ENCODE results near the gene COPS7A.
A peak's percentile ranks its signal among the peaks of the same experiment; 100 is the strongest.
"Not testable (repeated sequence)": the region's sequence is repeated elsewhere in the genome, so short reads cannot be mapped to it uniquely, and the experiment has no call there.

Gene COPS7A

DNA sequence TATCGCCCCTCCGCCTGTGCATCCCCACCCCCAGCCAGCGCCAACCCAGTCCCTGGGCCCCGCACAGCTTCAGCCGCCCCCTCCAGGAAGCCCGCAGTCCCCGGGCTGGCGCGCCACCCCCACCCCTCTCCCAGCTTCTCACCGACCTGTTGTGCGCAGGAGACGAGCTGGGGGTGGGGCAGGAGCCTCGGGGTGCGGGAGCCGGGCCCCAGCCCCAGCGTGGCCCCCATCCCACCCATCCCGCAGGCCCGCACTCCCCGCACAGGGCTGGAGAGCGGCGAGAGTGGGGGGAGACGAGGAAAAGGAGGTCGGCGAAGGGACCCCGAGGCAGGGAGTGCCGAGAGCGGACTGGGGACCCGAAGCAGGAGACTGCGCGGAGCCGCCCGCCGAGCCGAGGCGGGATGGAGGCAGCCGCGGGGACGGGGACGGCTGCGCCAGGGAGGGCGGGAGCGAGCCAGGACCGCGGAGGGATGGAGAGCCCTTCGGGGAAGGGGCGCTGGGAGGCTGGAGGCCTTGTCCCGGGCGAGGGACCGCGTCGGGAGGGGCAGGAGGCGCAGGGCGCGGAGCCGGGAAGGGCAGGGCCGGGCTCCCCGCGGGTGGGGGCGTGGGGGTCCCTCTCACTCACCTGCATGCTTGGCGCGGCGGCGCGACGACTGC is 23.7 kb upstream of the COPS7A start:
- H3K9me3 Mint-ChIP-seq: no peaks in the 10 kb centered on the region
- peaks cover 72% of the 10 kb centered on the region for H3K4me1 Mint-ChIP-seq
- H3K4me3 Mint-ChIP-seq: peak overlapping the region; percentile 90
- H3K27me3 Mint-ChIP-seq (ENCODE audit: low read depth, poor library complexity): peaks cover 69% of the 10 kb centered on the region
- no peak overlapping the region for H3K27ac Mint-ChIP-seq
- no peaks in the 10 kb centered on the region for H3K36me3 Mint-ChIP-seq (ENCODE audit: low read depth)
- peak; percentile 65 for DNase-seq
- TF ChIP-seq, protein P1, sequence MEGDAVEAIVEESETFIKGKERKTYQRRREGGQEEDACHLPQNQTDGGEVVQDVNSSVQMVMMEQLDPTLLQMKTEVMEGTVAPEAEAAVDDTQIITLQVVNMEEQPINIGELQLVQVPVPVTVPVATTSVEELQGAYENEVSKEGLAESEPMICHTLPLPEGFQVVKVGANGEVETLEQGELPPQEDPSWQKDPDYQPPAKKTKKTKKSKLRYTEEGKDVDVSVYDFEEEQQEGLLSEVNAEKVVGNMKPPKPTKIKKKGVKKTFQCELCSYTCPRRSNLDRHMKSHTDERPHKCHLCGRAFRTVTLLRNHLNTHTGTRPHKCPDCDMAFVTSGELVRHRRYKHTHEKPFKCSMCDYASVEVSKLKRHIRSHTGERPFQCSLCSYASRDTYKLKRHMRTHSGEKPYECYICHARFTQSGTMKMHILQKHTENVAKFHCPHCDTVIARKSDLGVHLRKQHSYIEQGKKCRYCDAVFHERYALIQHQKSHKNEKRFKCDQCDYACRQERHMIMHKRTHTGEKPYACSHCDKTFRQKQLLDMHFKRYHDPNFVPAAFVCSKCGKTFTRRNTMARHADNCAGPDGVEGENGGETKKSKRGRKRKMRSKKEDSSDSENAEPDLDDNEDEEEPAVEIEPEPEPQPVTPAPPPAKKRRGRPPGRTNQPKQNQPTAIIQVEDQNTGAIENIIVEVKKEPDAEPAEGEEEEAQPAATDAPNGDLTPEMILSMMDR (IDR thresholded peaks at IDR 0.05): no peak

- peak within 1 kb of the TSS; percentile 41 for H3K27ac Mint-ChIP-seq
- DNase-seq: peak; percentile 84
- peaks cover 70% of the 10 kb centered on the region for H3K4me1 Mint-ChIP-seq
- peaks cover 74% of the 10 kb centered on the region for H3K27me3 Mint-ChIP-seq (ENCODE audit: low read depth, poor library complexity)
- no peaks in the 10 kb centered on the region for H3K36me3 Mint-ChIP-seq (ENCODE audit: low read depth)
- H3K4me3 Mint-ChIP-seq: peak within 1 kb of the TSS; percentile 90
- H3K9me3 Mint-ChIP-seq: no peaks in the 10 kb centered on the region
- TF ChIP-seq, protein P1 (IDR thresholded peaks at IDR 0.05): no peak
These were observed 23.2 kb upstream of the COPS7A start, which contains the start of gene PIANP for GRCh38 chr12:6700646-6701051. Gene PIANP (minus strand): TSS chr12:6700815. CDS start chr12:6698061, 2,754 bp downstream.

DNA sequence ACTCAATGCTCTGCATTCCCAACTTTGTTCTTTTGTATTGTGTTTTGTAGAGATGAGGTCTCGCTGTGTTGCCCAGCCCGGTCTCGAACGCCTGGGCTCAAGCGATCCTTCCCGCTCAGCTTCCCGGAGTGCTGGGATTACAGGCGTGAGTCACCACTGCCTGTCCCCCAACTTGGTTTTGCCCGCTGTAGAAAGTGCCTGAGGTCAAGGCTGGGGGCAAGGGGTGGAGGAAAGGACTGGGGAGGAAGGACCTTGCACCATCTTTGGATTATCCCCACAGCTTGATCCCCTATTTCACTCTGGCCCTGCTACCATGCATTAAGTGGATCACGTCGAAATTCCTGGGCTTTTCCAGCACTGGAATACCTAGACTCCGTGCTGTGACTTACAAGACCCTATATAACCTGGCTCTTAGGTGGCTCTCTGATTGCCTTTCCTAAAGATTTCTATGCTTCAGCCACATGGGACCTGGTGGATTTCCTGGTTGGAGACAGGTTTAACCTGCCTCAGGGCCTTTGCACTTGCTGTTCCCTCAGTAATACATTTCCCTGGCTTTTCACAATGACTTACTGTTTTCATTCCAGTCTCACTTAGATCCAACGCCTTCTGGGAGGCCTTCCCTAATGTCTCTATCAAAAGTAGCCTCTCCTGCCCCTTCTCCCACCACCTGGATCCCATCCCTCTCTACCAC is 22.6 kb upstream of the COPS7A start:
- no peaks in the 10 kb centered on the region for H3K9me3 Mint-ChIP-seq
- TF ChIP-seq, protein P1 (IDR thresholded peaks at IDR 0.05): no peak
- H3K4me1 Mint-ChIP-seq: peaks cover 64% of the 10 kb centered on the region
- peaks cover 79% of the 10 kb centered on the region for H3K27me3 Mint-ChIP-seq (ENCODE audit: low read depth, poor library complexity)
- H3K27ac Mint-ChIP-seq: no peak overlapping the region
- no peaks in the 10 kb centered on the region for H3K36me3 Mint-ChIP-seq (ENCODE audit: low read depth)
- H3K4me3 Mint-ChIP-seq: peak overlapping the region; percentile 87
- no peak for DNase-seq

DNA sequence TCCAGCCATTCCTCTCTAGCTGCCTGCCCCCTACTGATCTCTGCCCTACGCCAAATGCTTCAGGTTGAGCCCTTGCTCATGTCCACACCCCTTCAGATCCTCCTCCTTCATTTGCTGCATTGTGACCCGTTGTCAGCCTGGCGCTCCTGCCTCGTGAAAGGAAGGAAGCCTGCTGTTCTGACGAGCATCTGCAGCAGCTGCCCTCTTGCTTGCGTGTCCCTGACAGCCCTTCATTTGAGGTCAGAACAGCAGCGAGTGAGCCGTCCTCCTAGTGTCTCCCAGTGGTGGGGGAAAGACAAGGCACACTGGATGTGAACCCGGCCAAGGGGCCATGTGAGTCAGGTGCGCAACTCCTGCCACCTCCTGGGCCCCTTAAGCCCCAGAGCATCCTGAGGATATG is 20.2 kb upstream of the COPS7A start:
- Mint-ChIP-seq H3K9me3 (peaks cover under 1% of the 10 kb centered on the region), H3K27me3 (ENCODE audit: low read depth, poor library complexity) (peaks cover 67% of the 10 kb centered on the region), H3K27ac (no peak overlapping the region), H3K4me1 (peaks cover 43% of the 10 kb centered on the region), H3K4me3 (peak overlapping the region; percentile 7), H3K36me3 (ENCODE audit: low read depth) (no peaks in the 10 kb centered on the region)
- DNase-seq: peak; percentile 18
- TF ChIP-seq, protein P1 (IDR thresholded peaks at IDR 0.05): no peak

- H3K9me3 Mint-ChIP-seq; H3K4me3 Mint-ChIP-seq; H3K36me3 Mint-ChIP-seq (ENCODE audit: low read depth); H3K4me1 Mint-ChIP-seq; H3K27ac Mint-ChIP-seq; DNase-seq: not testable (repeated sequence)
- H3K27me3 Mint-ChIP-seq (ENCODE audit: low read depth, poor library complexity): peaks cover 35% of the 10 kb centered on the region
These were observed 15.5 kb upstream of the COPS7A start for GRCh38 chr12:6708351-6708750.

- TF ChIP-seq, protein P1 (IDR thresholded peaks at IDR 0.05): no peak
- no peak for DNase-seq
- H3K27ac Mint-ChIP-seq: no peak overlapping the region
- no peak overlapping the region for H3K4me3 Mint-ChIP-seq
- peaks cover 29% of the 10 kb centered on the region for H3K27me3 Mint-ChIP-seq (ENCODE audit: low read depth, poor library complexity)
- H3K9me3 Mint-ChIP-seq: peaks cover 8% of the 10 kb centered on the region
- H3K36me3 Mint-ChIP-seq (ENCODE audit: low read depth): no peaks in the 10 kb centered on the region
- no peaks in the 10 kb centered on the region for H3K4me1 Mint-ChIP-seq
These were observed 14.9 kb upstream of the COPS7A start for GRCh38 chr12:6708960-6709394.

DNA sequence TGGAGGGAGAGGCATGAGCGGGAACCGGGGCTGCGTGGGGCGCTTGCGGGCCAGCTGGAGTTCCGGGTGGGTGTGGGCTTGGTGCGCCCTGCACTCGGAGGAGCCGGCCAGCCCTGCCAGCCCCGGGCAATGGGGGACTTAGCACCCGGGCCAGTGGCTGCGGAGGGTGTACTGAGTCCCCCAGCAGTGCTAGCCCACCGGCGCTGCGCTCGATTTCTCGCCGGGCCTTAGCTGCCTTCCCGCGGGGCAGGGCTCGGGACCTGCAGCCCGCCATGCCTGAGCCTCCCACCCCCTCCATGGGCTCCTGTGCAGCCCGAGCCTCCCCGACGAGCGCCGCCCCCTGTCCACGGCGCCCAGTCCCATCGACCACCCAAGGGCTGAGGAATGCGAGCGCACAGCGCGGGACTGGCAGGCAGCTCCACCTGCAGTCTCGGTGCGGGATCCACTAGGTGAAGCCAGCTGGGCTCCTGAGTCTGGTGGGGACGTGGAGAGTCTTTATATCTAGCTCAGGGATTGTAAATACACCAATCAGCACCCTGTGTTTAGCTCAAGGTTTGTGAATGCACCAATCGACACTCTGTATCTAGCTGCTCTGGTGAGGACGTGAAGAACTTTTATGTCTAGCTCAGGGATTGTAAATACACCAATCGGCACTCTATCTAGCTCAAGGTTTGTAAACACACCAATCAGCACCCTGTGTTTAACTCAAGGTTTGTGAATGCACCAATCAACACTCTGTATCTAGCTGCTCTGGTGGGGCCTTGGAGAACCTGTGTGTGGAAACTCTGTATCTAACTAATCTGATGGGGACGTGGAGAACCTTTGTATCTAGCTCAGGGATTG is 7.6 kb upstream of the COPS7A start:
- H3K36me3 Mint-ChIP-seq (ENCODE audit: low read depth); DNase-seq; H3K27ac Mint-ChIP-seq; H3K9me3 Mint-ChIP-seq; H3K4me1 Mint-ChIP-seq; H3K27me3 Mint-ChIP-seq (ENCODE audit: low read depth, poor library complexity); H3K4me3 Mint-ChIP-seq: not testable (repeated sequence)

Measured in nephron progenitor cell (in vitro differentiated cells).